Measurements from ENCODE around the gene PTRHD1. TPM values are rescaled to one million over a fixed set of nuclear protein-coding genes. Genes with fewer than 3 reads are reported as not detected.

PTRHD1 gene
- total RNA-seq (20.2 and 20.4 TPM in 2 replicates), polyA plus RNA-seq (16.6 and 29.8 TPM in 2 replicates), polyA minus RNA-seq (30.6 and 52.2 TPM in 2 replicates)
- total RNA-seq (2013): 36.4 TPM

GRCh38 chr2:24792874-24793760, at the start of gene PTRHD1, which contains the start of gene CENPO:
PTRHD1 (minus strand) TSS chr2:24793391; CDS start chr2:24793377, 14 bp downstream.
CENPO (plus strand) TSS chr2:24793425; CDS start chr2:24793920, 495 bp downstream.
- DNase-seq (peak; percentile 99), ATAC-seq (ENCODE audit: low read depth) (peak; percentile 96)
- Mint-ChIP-seq H3K27me3 (no peaks in the 10 kb centered on the region), H3K4me1 (peaks cover 19% of the 10 kb centered on the region), H3K27ac (peak within 1 kb of the TSS; percentile 100), H3K4me3 (peak within 1 kb of the TSS; percentile 99), H3K9me3 (ENCODE audit: insufficient read depth) (no peaks in the 10 kb centered on the region)
- Histone ChIP-seq H3K27ac (ENCODE audit: low read length in 2 of 2) (peak within 1 kb of the TSS; percentile 84 to 87), H3K4me3 (ENCODE audit: control extremely low read depth in 1 of 5, extremely low read depth in 1 of 5, insufficient read depth in 1 of 5, low read depth in 2 of 5, low read length in 4 of 5) (peak within 1 kb of the TSS; percentile 51 to 91 (median 82)), H3K27me3 (replicated peaks in 1 of 4; ENCODE audit: control extremely low read depth in 1 of 4, control insufficient read depth in 3 of 4, insufficient read depth in 4 of 4, low read length in 3 of 4) (no peaks in the 10 kb centered on the region), H2AFZ (ENCODE audit: insufficient read depth, low read depth, low read length, poor library complexity, severe bottlenecking) (peak within 1 kb of the TSS; percentile 91), H4K20me1 (ENCODE audit: control insufficient read depth, insufficient read depth, low read length, poor library complexity, severe bottlenecking) (no peaks in the 10 kb centered on the region), H3K4me2 (replicated peaks; ENCODE audit: low read depth, low read length, poor library complexity, severe bottlenecking) (peak within 1 kb of the TSS; percentile 80), H3K36me3 (replicated peaks in 1 of 2; ENCODE audit: control extremely low read depth in 1 of 2, control insufficient read depth in 1 of 2, extremely low read depth in 1 of 2, insufficient read depth in 2 of 2, low read length in 1 of 2) (peaks cover 0 to 3% of the 10 kb centered on the region in 2 experiments), H3K9me3 (ENCODE audit: control extremely low read depth in 1 of 3, control insufficient read depth in 2 of 3, insufficient read depth in 1 of 3, low read length in 2 of 3) (no peaks in the 10 kb centered on the region), H3K4me1 (ENCODE audit: control insufficient read depth in 2 of 2, insufficient read depth in 2 of 2, low read length in 2 of 2) (peaks cover 10 to 16% of the 10 kb centered on the region in 2 donors), H3K9ac (ENCODE audit: low read length) (peak within 1 kb of the TSS; percentile 79), H3K79me2 (ENCODE audit: control insufficient read depth, insufficient read depth, low read length) (peaks cover 50% of the 10 kb centered on the region)
- under 1% methylated on average over 74 of the region's 74 CpGs for WGBS (ENCODE audit: insufficient coverage)
- ChIA-PET CTCF (interaction anchor here (0.6 to 1.7 kb wide), 6 partner anchors 9 to 536 kb away, joined by 3 to 6 read pairs (median 4); partner anchors contain the start of gene NCOA1), POLR2A (interaction anchor here (0.5 to 1.0 kb wide), 5 partner anchors 39 to 950 kb away, joined by 3 to 6 read pairs (median 3); no protein-coding TSS in a partner anchor)
- TF ChIP-seq EZH2 (IDR thresholded peaks at IDR 0.05; ENCODE audit: borderline replicate concordance, insufficient read depth, low read depth, low read length, poor library complexity, severe bottlenecking): no peak
- peak; percentile 68 for TF ChIP-seq CTCF (IDR thresholded peaks at IDR 0.05)
- intact Hi-C loops (cut with micrococcal nuclease): loop anchor here (1.0 to 5.0 kb wide), 5 partner anchors 8 to 746 kb away; partner anchors contain the start of genes DNAJC27, EFR3B, NCOA1 and WDCP
